NK-92 (cell line): ENCODE data around the gene ZFP92.
"Not testable (repeated sequence)": the region's sequence is repeated elsewhere in the genome, so short reads cannot be mapped to it uniquely, and the experiment has no call there.

Experiments used
- DNase-seq: peaks from one replicate; lab custom pipeline; 2025; ENCODE audit not compliant: unreplicated experiment; lab: John Stamatoyannopoulos, UW

The ZFP92 gene

GRCh38 chrX:153386097-153386496 is 25.2 kb upstream of the ZFP92 start:
- DNase-seq, result no peak

- no peak for DNase-seq
Measured at GRCh38 chrX:153387345-153387744, 23.9 kb upstream of the ZFP92 start.

GRCh38 chrX:153387987-153388721 is 23.1 kb upstream of the ZFP92 start:
- no peak for DNase-seq

GRCh38 chrX:153388722-153389459 is 22.4 kb upstream of the ZFP92 start:
- no peak for DNase-seq

GRCh38 chrX:153389460-153389768 is 21.9 kb upstream of the ZFP92 start:
- not testable (repeated sequence) for DNase-seq

- no peak for DNase-seq
Measured at GRCh38 chrX:153392642-153393321, 18.5 kb upstream of the ZFP92 start.

GRCh38 chrX:153394612-153395011 is 16.7 kb upstream of the ZFP92 start:
- no peak for DNase-seq

- no peak for DNase-seq
Measured at GRCh38 chrX:153395613-153396319, 15.5 kb upstream of the ZFP92 start.

- DNase-seq, result no peak
Measured at GRCh38 chrX:153396320-153397195, 14.7 kb upstream of the ZFP92 start.

GRCh38 chrX:153397256-153397960 is 13.9 kb upstream of the ZFP92 start:
- DNase-seq, result no peak

GRCh38 chrX:153398275-153398960 is 12.9 kb upstream of the ZFP92 start:
- DNase-seq, result no peak

- DNase-seq, result no peak
Measured at GRCh38 chrX:153400146-153401132, 10.8 kb upstream of the ZFP92 start.

GRCh38 chrX:153401133-153401764 is 10.0 kb upstream of the ZFP92 start, which contains the start of gene PNMA6E:
TSS of gene PNMA6E (minus strand) at chrX:153401350. CDS start at chrX:153398849, 2,501 bp downstream.
- DNase-seq, result no peak

- DNase-seq, result not testable (repeated sequence)
Measured at GRCh38 chrX:153404333-153404732, 6.9 kb upstream of the ZFP92 start.

- DNase-seq, result no peak
Measured at GRCh38 chrX:153405426-153405825, 5.8 kb upstream of the ZFP92 start.

- no peak for DNase-seq
Measured at GRCh38 chrX:153406011-153406410, 5.3 kb upstream of the ZFP92 start.

GRCh38 chrX:153406903-153407302 is 4.4 kb upstream of the ZFP92 start:
- no peak for DNase-seq

GRCh38 chrX:153407736-153408135 is 3.5 kb upstream of the ZFP92 start:
- DNase-seq, result no peak
